Keratinocyte (primary cell): ENCODE results near the gene TNFRSF14. TPM values are rescaled to one million over a fixed set of nuclear protein-coding genes. Genes with fewer than 3 reads are reported as not detected.

Experiments used
- DNase-seq: peaks from one replicate; pipeline ENCODE4 v3.0.0-alpha.2; 2011; ENCODE audit warnings: low read depth, missing footprints, low spot score
- FAIRE-seq: peaks from 2 replicates; lab custom pipeline; 2011; peaks lifted over from hg19 to GRCh38; lab: Jason Lieb, UNC
- H2AFZ ChIP-seq: 2 replicates; pipeline ENCODE4 v1.6.0; 2012; ENCODE audit warnings: low read length, control low read depth, inconsistent platforms; ENCODE audit not compliant: control insufficient read depth
- H3K27ac ChIP-seq: 2 replicates; pipeline ENCODE4 v1.5.1; 2011; ENCODE audit warnings: low read length; ENCODE audit not compliant: control insufficient read depth, insufficient read depth
- H3K27me3 ChIP-seq: 3 replicates; pipeline ENCODE4 v1.6.0; 2011; ENCODE audit warnings: low read length; ENCODE audit not compliant: control insufficient read depth, insufficient read depth; ENCODE audit errors: extremely low read depth
- H3K36me3 ChIP-seq, 2 experiments: 2 replicates in 1 of 2; 3 replicates in 1 of 2; pipeline ENCODE4 v1.5.1; 2011; ENCODE audit warnings: low read length in 2 of 2, mild to moderate bottlenecking in 1 of 2; ENCODE audit not compliant: control insufficient read depth in 2 of 2, insufficient read depth in 2 of 2; ENCODE audit errors: extremely low read depth in 1 of 2
- H3K4me1 ChIP-seq: 3 replicates; pipeline ENCODE4 v1.5.1; 2011; ENCODE audit warnings: low read length; ENCODE audit not compliant: control insufficient read depth, insufficient read depth; ENCODE audit errors: extremely low read depth
- H3K4me2 ChIP-seq: 3 replicates; pipeline ENCODE4 v1.6.0; 2011; ENCODE audit warnings: low read depth, low read length; ENCODE audit not compliant: control insufficient read depth, insufficient read depth; ENCODE audit errors: extremely low read depth
- H3K4me3 ChIP-seq, 3 experiments: fragments of 200-600 bp in 1 of 3; sonication (generic) in 1 of 3; 2 replicates in 2 of 3; 3 replicates in 1 of 3; pipeline ENCODE4 v1.5.1; 2011 to 2016; ENCODE audit warnings: low read length in 3 of 3, mild to moderate bottlenecking in 3 of 3, control low read depth in 2 of 3, inconsistent platforms in 1 of 3, low read depth in 1 of 3, mixed read lengths in 1 of 3, mixed run types in 1 of 3, moderate library complexity in 1 of 3; ENCODE audit not compliant: control insufficient read depth in 2 of 3, insufficient read depth in 2 of 3; ENCODE audit errors: extremely low read depth in 1 of 3
- H3K79me2 ChIP-seq: 2 replicates; pipeline ENCODE4 v1.6.0; 2012; ENCODE audit warnings: low read length; ENCODE audit not compliant: control insufficient read depth, insufficient read depth
- H3K9ac ChIP-seq: 3 replicates; pipeline ENCODE4 v1.6.0; 2011; ENCODE audit warnings: low read length; ENCODE audit not compliant: control insufficient read depth, insufficient read depth; ENCODE audit errors: extremely low read depth
- H3K9me1 ChIP-seq: 3 replicates; pipeline ENCODE4 v1.6.0; 2011; ENCODE audit warnings: low read length; ENCODE audit not compliant: control insufficient read depth, insufficient read depth; ENCODE audit errors: extremely low read depth
- H3K9me3 ChIP-seq: 2 replicates; pipeline ENCODE4 v1.5.1; 2012; ENCODE audit warnings: low read depth, low read length; ENCODE audit not compliant: control insufficient read depth
- H4K20me1 ChIP-seq: 3 replicates; pipeline ENCODE4 v1.6.0; 2011; ENCODE audit warnings: low read length; ENCODE audit not compliant: control insufficient read depth, insufficient read depth; ENCODE audit errors: extremely low read depth
- EZH2 ChIP-seq: IDR thresholded peaks from one replicate; pipeline ENCODE4 v1.6.1; 2012; ENCODE audit warnings: inconsistent platforms, mild to moderate bottlenecking, low read length, moderate library complexity
- dilution Hi-C: fragments of 300-500 bp; cut with MboI; formaldehyde crosslinking; loops from one replicate; pipeline ENCODE4 v1.7.0; 2020; ENCODE audit warnings: low sequenced_read_pairs; ENCODE audit not compliant: extremely low pct_ligation_motif_present
- polyA minus RNA-seq, 3 experiments: library from RNA; depleted of rRNA, polyadenylated mRNA; stranded (reverse); fragments of >200 nt; gene quantifications; 1 replicate in 1 of 3; 2 replicates in 1 of 3; 3 replicates in 1 of 3; pipeline ENCODE4 v1.2.3, GENCODE V29; 2011
- polyA plus RNA-seq, 5 experiments: library from polyadenylated mRNA; depleted of rRNA in 3 of 5; stranded (reverse) in 3 of 5; stranded (forward) in 1 of 5; unstranded in 1 of 5; fragments of >200 nt; gene quantifications; 1 replicate in 1 of 5; 2 replicates in 3 of 5; 3 replicates in 1 of 5; pipeline versions ENCODE4 v1.2.1 to v1.2.3, GENCODE V29; 2011 to 2012; ENCODE audit warnings: missing spikeins in 2 of 5, low read depth in 1 of 5, low replicate concordance in 1 of 5
- TF ChIP-seq, protein P1 (sequence below), 3 experiments: IDR thresholded peaks in 1 of 3; conservative IDR thresholded peaks in 1 of 3; optimal IDR thresholded peaks in 1 of 3; 2 replicates in 2 of 3; 3 replicates in 1 of 3; pipeline versions ENCODE3 to v1.5.1; 2011; ENCODE audit warnings: low read length in 3 of 3, mild to moderate bottlenecking in 3 of 3, moderate library complexity in 2 of 3, control low read depth in 1 of 3, inconsistent platforms in 1 of 3; ENCODE audit not compliant: insufficient read depth in 2 of 3; ENCODE audit errors: extremely low read depth in 1 of 3

The TNFRSF14 gene
- polyA plus RNA-seq: 5.2 to 10.9 TPM (median 7.5 TPM) in 3 replicates
- 1.9 TPM for polyA plus RNA-seq (2011; ENCODE audit: low read depth)
- 3.4 and 9.2 TPM in 2 replicates for polyA plus RNA-seq (2011; cell fraction: cytosol; rRNA removed)
- polyA plus RNA-seq (2011; cell fraction: nucleus; rRNA removed): 29.2 and 48.7 TPM in 2 replicates
- polyA plus RNA-seq (2012; ENCODE audit: low replicate concordance): 6.7 and 8.1 TPM in 2 replicates
- polyA minus RNA-seq: 3.9 to 11.4 TPM (median 6.5 TPM) in 3 replicates
- 8.6 TPM for polyA minus RNA-seq (2011; cell fraction: cytosol; rRNA and poly(A)+ RNA removed)
- polyA minus RNA-seq (2011; cell fraction: nucleus; rRNA and poly(A)+ RNA removed): 5.9 and 7.4 TPM in 2 replicates

DNA sequence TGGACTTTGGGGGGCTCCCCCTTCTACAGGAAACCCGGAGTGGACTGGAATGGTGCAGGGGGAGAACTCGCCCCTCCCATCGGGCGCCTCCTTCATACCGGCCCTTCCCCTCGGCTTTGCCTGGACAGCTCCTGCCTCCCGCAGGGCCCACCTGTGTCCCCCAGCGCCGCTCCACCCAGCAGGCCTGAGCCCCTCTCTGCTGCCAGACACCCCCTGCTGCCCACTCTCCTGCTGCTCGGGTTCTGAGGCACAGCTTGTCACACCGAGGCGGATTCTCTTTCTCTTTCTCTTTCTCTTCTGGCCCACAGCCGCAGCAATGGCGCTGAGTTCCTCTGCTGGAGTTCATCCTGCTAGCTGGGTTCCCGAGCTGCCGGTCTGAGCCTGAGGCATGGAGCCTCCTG, at the start of gene TNFRSF14:
Gene TNFRSF14 (plus strand): TSS at position 95 of the 401 bp plus-strand sequence. CDS start 294 bp downstream, at position 389.
- no peak for TF ChIP-seq EZH2
- TF ChIP-seq, protein P1, sequence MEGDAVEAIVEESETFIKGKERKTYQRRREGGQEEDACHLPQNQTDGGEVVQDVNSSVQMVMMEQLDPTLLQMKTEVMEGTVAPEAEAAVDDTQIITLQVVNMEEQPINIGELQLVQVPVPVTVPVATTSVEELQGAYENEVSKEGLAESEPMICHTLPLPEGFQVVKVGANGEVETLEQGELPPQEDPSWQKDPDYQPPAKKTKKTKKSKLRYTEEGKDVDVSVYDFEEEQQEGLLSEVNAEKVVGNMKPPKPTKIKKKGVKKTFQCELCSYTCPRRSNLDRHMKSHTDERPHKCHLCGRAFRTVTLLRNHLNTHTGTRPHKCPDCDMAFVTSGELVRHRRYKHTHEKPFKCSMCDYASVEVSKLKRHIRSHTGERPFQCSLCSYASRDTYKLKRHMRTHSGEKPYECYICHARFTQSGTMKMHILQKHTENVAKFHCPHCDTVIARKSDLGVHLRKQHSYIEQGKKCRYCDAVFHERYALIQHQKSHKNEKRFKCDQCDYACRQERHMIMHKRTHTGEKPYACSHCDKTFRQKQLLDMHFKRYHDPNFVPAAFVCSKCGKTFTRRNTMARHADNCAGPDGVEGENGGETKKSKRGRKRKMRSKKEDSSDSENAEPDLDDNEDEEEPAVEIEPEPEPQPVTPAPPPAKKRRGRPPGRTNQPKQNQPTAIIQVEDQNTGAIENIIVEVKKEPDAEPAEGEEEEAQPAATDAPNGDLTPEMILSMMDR (optimal IDR thresholded peaks at IDR 0.05 in 1 of 3, IDR thresholded peaks at IDR 0.05 in 1 of 3, conservative IDR thresholded peaks at IDR 0.05 in 1 of 3; ENCODE audit: extremely low read depth in 1 of 3, insufficient read depth in 2 of 3, low read length in 3 of 3): no peak
- H3K27me3 ChIP-seq: no peaks in the 10 kb centered on the region
- no peaks in the 10 kb centered on the region for H3K36me3 ChIP-seq
- FAIRE-seq: peak; percentile 52
- peak within 1 kb of the TSS; percentile 30 to 75 (median 74) for H3K4me3 ChIP-seq
- peak within 1 kb of the TSS; percentile 92 for H2AFZ ChIP-seq
- peaks cover 11% of the 10 kb centered on the region for H3K4me1 ChIP-seq
- peak within 1 kb of the TSS; percentile 74 for H3K9ac ChIP-seq
- no peaks in the 10 kb centered on the region for H3K9me3 ChIP-seq
- H3K27ac ChIP-seq: peak within 1 kb of the TSS; percentile 36
- peak within 1 kb of the TSS; percentile 93 for H3K4me2 ChIP-seq
- no peak for DNase-seq
- dilution Hi-C loops: no loop called here
- H3K9me1 ChIP-seq: no peaks in the 10 kb centered on the region
- no peaks in the 10 kb centered on the region for H4K20me1 ChIP-seq
- no peaks in the 10 kb centered on the region for H3K79me2 ChIP-seq

DNA sequence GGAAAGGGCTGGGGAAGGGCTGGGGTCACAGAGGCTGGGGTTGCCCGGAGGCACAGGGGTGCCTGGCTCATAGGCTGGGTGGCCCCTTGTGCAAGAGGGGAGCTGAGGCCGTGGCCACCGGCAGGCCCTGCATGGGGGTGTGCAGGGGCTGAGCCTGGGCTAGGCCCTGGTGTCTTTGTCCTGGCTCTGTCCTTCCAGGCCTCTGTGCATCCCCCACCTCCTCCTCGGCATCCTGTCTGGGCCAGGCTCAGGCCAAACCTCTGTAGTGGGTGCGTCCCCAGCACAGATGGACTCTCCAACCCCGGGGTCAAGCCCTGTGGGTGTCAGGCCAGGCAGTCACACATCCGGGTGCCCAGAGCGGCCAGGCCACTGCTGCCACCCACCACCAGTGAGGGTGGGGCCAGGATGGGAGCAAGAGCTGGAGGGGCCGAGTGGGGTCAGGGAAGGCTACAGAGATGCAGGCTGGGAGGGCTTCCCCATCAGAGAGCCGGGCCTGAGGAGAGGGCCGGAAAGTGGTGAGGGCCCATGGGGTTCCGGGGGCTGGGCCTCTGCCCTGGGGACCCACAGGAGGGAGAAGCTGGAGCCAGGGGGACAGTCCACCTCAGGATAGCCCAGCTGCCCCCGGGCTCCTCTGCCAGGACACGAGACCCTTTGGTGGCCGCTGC, 49.1 kb upstream of the TNFRSF14 start:
- Histone ChIP-seq H3K27ac (no peak overlapping the region), H3K4me1 (no peaks in the 10 kb centered on the region), H3K9ac (no peak overlapping the region), H3K79me2 (no peaks in the 10 kb centered on the region), H4K20me1 (peaks cover 4% of the 10 kb centered on the region), H3K27me3 (no peaks in the 10 kb centered on the region), H2AFZ (no peak overlapping the region), H3K9me1 (no peaks in the 10 kb centered on the region), H3K9me3 (no peaks in the 10 kb centered on the region), H3K4me3 (no peak overlapping the region), H3K4me2 (no peak overlapping the region), H3K36me3 (peaks cover 9 to 16% of the 10 kb centered on the region in 2 experiments)
- FAIRE-seq (no peak), DNase-seq (no peak)
- dilution Hi-C loops: no loop called here
- TF ChIP-seq, protein P1 (optimal IDR thresholded peaks at IDR 0.05 in 1 of 3, IDR thresholded peaks at IDR 0.05 in 1 of 3, conservative IDR thresholded peaks at IDR 0.05 in 1 of 3; ENCODE audit: extremely low read depth in 1 of 3, insufficient read depth in 2 of 3, low read length in 3 of 3): no peak
- TF ChIP-seq EZH2: no peak
